HG03135 (cell line): ENCODE measurements around the gene CA14.
"Not testable (repeated sequence)": the region's sequence is repeated elsewhere in the genome, so short reads cannot be mapped to it uniquely, and the experiment has no call there.

Experiments
- ATAC-seq: cut with Tn5 transposase; IDR thresholded peaks from one replicate; pipeline ENCODE4 v1.9.1; 2021; ENCODE audit warnings: mild to moderate bottlenecking, moderate library complexity; ENCODE audit not compliant: unreplicated experiment

The CA14 gene

DNA sequence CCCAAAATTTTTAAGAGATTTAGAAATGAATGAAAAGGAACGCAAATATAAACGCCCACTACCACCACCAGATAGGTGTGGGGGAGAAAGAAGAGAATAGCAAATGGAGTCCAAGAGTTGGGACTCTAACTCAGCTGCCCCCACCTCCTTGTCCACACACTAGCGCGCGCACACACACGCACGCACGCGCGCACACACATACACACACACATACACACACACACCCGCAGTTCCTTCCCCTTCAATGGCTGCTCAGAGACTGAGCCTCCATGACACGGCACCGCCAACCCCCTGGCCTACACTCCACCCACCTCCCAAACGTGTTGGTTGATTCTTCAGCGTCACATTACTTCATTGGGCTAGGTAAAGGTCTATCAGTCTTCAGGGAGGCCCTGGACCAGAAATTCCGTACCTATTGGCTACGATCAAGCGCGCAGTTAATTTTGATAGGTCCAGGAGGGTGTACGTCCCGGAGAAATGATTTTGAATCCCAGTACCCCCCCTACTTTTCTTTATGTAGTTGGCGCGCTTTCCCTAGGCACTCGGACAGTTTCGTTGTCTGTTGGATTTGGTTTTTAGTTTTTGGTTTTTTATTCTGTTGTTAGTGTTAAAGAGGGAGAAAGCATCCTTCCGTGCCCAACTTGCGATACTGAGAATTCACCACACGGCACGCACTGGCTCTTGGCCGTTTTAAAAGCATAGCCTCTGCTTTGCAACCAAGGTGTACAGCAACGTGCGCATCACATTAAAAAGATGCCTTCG is 21.5 kb upstream of the CA14 start, which contains the start of gene ANP32E:
TSS of gene ANP32E (minus strand) at position 261 of the 762 bp plus-strand sequence. CDS start 326 bp downstream, outside the sequence.
- peak; percentile 79 for ATAC-seq

DNA sequence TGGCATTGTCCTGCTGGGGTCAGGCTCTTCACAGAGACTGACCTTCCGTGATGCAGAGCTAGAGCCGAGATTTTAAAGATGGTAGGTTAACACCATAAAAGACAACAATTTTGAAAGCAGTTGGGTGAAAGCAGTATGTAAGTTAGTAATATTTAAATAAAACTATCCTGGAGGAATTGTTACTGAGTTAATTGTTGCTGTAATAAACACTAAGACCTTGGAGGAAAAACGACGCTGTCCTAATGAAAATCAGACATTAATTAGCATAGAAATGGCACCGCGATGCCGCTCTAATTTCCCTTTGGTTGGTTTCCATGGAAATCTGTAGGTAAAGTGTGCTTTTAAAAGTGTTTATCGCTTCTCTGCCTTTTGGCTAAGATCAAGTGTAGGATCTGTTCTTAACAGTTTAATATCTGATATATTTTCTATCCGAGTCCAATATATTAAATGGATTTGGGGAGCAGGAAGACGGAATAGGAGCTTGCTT is 20.9 kb upstream of the CA14 start:
- no peak for ATAC-seq

DNA sequence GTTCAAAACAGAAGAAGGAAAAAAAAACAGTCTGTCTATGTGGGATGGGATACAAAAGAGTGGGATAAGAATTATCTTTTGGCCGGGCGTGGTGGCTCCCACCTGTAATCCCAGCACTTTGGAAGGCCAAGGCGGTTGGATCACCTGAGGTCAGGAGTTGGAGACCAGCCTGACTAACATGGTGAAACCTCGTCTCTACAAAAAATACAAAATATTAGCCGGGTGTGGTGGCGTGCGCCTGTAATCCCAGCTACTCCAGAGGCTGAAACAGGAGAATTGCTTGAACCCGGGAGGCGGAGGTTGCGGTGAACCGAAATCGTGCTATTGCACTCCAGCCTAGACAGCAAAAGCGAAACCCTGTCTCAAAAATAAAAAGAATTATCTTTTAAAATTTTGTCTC is 20.4 kb upstream of the CA14 start:
- ATAC-seq = not testable (repeated sequence)

DNA sequence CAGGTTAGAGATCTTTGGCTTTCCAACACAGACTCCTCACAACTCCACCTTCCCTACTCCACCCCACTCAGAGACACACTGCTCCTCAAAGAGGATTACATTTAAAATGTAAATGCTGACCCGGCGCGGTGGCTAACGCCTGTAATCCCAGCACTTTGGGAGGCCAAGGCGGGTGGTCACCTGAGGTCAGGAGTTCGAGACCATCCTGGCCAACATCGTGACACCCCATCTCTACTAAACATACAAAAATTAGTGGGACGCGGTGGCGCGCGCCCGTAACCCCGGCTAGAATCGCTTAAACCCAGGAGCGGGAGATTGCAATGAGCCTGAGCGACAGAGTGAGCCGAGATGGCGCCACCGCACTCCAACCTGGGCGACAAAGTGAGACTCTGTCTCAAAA is 19.8 kb upstream of the CA14 start:
- no peak for ATAC-seq

DNA sequence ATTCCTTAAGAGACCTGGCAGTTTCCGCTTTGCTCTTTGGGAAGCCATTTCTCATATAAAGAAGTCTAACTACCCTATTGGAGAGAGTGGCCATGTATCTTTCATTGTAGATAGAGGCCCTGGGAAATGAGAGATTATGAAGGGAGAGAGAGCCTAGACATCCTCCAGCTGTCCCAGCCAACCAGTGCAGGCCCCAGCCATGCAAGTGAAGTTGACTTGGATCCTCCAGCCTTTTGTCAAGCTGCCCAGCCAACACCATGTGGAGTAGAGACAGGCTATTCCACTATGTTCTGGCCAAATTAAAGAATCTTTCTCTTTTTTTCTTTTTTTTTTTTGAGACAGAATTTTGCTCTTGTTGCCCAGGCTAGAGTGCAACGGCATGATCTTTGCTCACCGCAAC is 14.6 kb upstream of the CA14 start:
- no peak for ATAC-seq

DNA sequence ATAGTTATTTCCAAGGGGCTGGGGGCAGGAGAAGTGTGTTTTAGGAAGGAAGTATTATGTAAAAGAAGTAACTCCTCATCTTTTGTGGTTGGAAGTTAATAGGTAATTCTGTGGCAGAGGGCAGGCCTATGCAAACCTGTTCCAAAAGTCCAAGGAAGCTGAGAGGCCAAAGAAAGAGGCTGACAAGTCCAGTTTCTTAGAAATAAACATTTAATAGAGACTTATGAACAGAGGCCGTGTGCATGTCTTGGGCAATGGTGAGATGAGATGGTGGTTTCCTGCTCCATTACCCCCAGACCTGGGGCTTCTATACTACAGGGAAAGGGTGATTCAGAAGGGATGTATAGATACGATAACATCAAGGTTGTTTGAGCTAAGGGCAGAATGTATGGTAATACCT is 7.6 kb upstream of the CA14 start:
- no peak for ATAC-seq

DNA sequence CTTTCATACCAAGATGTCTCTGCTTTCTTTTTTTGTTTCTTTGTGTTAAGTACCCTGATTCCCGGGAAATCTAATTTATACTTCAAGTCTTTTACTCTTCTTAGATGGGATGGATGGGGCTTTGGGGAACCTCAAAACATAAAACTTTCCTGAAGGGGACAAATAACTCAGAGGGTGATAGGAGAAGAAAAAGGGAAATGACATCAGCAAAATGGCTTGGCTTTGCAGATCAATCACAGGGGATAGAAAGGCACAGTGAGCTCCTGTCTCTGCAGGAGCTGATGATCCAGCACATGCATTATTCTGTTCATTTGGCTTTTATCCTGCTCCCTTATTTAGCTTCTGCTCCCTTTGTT is 1.4 kb upstream of the CA14 start:
- ATAC-seq = no peak

DNA sequence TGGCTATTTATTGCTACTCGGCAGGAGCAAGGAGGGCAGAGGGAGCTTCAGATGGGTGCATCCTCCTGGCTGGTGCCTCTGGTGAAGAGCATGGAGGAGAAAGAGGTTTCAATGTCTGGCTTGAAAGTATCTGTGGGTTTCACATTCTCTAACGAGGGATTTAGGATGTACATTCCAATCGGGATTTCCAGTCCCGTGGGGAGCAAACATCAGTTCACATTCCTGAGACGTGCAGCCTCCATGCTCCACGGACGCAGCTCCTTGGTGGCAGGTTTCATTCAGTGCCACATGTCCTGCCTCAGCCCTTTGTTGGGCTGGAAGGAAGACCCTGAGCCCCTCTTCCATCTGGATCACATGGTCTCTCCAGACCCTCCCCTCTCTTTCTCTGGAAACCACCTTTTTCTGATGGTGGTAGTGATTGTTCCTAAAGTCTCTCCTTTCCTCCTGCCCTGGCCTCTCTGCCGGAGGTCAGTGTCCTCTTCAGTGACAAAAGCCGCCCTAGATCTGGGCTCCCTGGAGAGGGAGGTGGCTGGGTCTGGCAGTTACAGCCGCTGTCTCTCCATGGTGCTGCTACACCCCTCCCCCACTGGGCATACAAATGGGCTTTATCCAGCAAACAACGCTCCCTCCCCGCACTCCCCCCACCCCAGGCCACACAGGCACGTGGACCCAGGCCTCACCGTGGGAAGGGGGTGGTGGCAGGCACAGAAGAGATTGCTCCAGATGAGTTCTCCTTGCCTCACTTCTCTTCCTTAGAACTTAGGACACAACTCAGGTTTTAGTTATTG is 826 bp upstream of the CA14 start:
- no peak for ATAC-seq

DNA sequence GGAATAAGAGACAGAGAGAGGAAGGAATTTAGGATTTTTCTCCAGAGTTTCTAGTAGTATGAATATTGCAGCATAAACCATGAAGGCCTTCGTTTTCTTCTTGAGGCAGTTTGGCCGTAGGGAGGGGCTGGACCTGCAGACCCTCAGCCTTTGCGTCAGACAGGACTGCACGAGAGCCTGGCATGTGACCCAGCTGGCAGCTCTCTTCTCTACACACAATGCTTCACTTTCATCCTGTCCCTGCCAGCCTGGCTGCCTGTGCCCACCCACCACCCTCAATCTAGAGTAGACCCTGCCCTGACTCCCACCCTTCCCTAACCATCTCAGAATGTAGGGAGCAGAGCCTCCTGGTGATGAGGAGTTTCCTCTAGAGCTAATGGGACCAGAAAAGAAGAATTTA is 1.6 kb downstream of the CA14 start:
- ATAC-seq = no peak

DNA sequence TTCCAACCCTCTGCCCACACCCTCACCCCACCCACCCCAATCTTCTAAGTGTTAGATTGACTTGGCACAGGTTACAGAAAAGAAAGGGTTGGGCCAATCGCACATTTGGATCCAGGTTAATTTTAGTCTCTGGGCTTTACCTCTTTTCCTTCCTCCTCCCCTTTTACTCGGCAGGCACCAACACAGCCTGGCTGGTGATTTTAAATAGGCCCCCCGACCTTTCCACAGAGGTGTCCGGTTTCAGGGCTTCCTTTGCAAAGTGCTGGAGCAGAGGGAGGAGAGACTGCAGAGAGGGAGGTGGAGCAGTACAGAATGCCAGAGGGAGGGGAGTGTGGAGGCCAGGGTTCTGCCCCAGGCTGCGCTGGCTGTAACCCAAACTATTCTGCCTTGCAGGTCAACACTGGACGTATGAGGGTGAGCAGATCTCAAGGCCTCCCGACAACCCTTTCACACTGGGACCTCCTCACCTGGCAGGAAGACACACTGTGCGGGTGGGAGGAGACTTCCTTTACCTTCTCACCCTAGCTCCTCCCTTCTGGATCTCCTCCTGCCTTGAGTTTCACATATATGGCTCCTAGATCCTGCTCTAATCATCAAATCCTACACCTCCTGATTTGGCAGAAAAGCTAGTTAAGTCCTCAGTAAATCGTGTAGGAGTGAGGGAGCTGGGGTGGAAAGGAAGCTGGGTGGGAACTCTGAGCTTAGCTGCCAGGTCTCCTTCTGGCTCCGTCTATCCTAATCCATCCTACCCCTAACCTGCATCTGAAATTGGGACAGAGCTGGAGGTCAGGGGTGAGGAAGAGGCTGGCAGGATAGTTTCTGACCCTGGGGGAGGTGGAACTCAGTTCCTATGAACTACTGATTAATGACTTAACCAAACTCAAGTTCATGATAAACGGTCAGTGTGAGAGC is 2.4 kb downstream of the CA14 start:
- ATAC-seq = no peak

DNA sequence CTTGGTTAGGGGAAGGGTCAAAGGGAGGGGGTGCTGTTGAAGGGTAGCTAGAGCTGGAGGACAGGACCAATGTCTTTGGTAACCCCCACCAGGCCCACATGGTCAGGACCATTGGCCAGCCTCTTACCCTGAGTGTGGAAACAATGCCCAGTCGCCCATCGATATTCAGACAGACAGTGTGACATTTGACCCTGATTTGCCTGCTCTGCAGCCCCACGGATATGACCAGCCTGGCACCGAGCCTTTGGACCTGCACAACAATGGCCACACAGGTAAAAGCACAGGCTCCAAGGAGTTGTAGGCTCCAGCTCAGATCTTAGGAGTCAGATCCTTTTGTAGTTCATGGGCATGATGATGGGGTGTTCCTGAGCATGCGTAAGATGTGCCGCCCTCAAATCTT is 3.8 kb downstream of the CA14 start:
- ATAC-seq = no peak

DNA sequence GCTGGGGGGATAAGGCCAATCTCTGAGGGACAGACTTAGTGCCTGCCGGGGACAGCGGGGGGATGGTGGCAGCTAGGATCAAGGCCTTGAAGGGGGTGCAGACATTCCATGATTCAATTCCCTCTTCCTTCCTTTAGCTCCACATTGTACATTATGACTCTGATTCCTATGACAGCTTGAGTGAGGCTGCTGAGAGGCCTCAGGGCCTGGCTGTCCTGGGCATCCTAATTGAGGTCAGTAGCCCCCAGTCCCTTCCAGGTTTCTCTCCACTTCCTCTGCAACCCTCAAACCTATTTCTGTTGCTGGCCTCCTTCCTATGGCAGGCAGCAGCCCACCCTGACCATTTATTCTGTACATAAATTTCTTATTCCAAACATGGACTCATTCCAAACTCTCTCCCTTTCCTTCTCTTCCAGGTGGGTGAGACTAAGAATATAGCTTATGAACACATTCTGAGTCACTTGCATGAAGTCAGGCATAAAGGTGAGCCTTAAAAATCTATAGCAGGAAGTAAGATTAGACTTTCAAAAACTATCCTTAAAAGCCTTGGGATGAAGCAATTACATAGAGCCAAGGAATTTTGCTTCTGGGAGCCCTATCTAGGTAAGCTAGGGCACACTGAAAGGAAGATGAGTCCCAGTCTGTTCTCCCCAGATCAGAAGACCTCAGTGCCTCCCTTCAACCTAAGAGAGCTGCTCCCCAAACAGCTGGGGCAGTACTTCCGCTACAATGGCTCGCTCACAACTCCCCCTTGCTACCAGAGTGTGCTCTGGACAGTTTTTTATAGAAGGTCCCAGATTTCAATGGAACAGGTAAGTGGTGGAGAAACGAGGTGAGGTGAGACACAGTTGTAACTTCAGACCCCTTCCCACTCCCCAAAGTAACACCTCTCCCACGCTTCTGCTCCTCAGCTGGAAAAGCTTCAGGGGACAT is 5.1 kb downstream of the CA14 start:
- no peak for ATAC-seq

DNA sequence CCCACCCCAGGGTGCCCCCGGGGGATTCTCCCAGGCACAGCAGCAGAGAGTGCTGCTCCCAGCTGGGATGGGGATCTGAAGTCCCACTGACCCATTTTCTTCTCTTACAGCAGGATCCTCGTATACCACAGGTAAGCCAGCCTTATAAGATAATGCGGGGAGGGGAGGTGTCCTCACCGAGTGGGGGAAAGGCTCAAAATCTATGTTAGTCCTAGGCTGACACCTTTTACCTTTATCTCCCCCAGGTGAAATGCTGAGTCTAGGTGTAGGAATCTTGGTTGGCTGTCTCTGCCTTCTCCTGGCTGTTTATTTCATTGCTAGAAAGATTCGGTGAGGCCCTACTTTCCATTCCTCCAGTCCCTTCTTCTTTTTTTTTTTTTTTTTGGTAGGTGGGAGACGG is 6.0 kb downstream of the CA14 start:
- ATAC-seq = no peak

DNA sequence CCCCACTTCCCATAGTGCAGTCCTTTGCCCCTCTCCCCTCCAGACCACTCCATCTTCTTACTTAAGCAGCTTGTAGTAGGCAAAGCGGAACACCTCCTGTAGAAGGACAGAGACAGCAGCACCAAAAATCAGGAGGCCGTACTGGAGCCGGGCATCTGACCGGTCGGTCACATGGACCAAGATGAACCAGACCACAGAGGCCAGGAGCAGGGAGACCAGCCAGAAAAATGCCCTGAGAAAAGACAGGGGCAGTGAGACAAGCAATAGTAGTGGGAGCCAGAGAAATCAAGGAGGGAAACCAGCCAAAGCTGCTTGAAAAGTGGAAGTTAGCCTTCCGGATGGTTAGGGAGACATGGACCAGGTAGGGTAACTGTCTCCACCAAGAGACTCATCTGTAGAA is 10.3 kb downstream of the CA14 start:
- no peak for ATAC-seq

DNA sequence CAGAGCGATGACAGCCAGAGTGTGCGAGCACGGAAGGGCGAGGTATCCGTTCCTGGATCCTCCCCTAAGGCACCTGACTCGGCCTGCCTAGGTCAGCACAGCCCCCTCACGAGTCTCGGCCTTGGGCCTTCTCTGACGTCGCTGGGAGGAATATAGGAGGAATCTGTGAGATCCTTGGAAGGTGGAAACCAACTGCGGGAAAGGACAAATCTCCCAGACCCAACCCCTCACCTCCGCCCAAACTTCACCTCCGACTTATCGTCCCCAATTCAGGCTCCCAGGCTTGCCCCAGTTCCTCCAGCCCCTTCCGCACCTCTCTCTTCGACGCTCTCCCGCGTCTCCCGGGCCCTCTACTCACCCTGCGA is 10.7 kb downstream of the CA14 start:
- peak; percentile 36 for ATAC-seq

DNA sequence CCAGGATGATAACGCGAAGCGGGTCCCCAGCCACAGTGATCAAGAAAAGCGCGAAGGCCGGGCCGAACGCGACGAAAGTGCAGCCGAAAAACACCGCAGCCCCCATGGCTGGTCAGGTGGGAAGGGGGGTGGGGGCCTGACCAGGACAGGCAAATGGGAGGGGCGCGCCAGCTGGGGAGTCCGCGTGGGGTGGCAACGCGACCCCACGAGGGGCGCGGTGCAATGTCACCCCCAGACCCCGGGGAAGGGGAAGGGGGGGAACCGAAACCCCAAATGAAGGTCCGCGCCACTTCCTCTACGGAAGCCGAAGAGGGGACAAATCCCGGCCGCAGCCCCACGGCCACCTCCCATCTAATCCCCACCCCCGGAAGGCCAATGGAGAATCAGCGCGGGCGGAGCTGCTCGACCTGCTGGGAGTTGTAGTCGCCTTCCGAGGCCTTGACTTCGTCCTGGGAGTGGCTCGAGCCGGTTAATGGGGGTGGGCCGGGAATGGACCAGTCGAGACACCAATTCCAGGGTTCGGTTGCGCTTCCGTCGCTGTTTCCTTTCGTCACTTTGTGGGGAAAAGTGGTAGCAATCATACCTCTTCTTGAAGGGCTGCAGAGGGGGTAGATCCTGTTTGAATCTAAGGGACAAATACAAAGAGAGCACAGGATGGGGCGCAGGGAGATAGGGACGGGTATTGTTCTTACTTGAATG is 11.3 kb downstream of the CA14 start, which contains the start of gene APH1A:
TSS of gene APH1A (minus strand) at position 312 of the 699 bp plus-strand sequence. CDS start at position 106, 206 bp downstream.
- peak; percentile 81 for ATAC-seq

DNA sequence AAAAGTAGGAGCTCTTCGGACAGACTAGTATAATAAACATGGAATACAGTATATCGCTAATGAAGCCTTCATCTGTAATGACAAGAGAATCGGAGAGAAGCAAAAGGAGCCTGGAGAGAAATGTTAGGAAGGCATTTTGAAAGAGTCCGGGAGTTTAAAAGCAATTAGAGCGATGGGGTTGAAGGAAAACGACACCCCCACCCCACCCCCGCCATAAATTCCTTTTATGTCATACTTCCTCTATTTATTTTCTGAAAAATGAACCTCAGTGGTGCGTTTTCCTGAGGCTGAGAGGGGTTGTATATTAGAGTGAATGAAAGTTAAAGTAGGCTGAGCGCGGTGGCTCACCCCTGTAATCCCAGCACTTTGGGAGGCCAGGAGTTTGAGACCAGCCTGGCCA is 11.9 kb downstream of the CA14 start:
- no peak for ATAC-seq

DNA sequence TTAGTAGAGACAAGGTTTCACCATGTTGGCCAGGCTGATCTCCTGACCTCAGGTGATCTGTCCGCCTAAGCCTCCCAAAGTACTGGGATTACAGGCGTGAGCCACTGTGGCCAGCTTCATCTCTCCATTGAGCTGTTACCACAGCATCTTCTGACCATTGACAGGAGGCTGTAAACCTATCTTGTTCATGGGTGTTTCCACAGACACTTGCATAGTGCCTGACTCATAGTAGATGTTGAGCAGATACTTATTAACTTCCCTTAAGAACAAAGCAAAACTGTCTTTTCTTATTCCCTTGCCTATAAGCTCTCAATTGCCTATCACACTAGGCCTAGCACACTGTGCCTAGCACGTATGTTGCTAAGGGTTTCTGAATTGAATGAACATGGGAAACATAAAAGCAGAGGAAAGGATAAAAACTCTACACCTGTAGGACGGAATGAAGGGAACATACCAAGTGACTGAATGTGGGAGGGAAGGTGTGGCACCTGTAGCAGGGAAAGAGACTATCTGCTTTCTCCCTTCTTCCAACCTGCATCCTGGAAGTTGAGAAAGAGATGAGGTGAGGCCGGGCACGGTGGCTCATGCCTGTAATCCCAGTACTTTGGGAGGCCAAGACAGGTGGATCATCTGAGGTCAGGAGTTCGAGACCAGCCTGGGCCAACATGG is 13.9 kb downstream of the CA14 start:
- ATAC-seq = no peak

DNA sequence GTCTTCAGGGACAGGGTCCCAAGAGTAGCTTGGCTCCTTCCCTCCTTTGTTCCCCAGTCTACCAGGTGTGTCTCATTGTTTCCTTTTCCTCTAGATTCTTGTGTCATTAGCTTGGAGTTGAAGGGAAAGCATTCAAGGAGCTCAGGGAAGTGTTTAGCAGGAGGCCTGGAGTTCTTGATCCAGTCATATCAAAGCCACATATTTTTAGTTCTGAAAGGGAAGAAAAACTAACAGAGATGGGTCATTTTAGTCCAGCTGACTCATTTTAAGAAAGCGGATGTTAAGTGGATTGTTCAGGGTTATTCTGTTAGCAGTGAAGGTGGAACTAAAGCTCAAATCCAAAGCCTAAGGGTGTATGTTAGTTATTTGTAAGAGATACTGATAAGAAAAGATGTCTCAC is 15.7 kb downstream of the CA14 start:
- no peak for ATAC-seq
